ENCODE results near the gene FIGNL1. TPM values are rescaled to one million over a fixed set of nuclear protein-coding genes. Genes with fewer than 3 reads are reported as not detected.

FIGNL1 gene
- total and polyA plus RNA-seq, 2 of the 4 experiments (the other 2 are of a cell fraction) = 8.2 to 27.1 TPM

DNA sequence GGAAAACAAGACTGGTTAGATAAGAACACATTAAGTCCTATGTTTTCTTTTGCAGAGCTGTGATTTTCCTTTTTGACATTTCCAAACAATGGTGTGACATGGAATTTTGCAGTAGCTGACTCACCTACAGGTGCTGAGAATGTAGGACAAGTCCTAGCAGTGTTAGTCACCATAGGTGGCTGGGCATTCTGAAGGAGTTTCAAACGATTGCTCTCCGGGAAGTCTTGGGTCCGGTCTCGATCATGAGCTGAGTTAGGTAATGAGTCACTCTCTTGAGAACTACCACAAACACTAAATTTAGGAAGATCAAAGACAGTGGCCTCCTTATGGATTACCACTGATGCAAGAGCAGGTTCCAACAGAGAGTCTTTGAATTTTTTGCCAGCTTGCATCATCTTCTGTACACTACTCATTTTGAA lies 3.6 kb downstream of the FIGNL1 start:
- H3K18ac ChIP-seq (ENCODE audit: low read depth, low read length) = no peak overlapping the region
- H3K27ac ChIP-seq (ENCODE audit: insufficient read depth, low read length) = no peak overlapping the region
- no peak overlapping the region for H2AFZ ChIP-seq (replicated peaks; ENCODE audit: low read length, poor library complexity)
- H4K20me1 ChIP-seq (ENCODE audit: insufficient read depth, low read length) = no peaks in the 10 kb centered on the region
- BruUV-seq (replicated peaks) = no TSS peak
- H2BK5ac ChIP-seq (ENCODE audit: low read depth, low read length, poor library complexity, severe bottlenecking) = no peak overlapping the region
- no peak overlapping the region for H2AK9ac ChIP-seq (replicated peaks; ENCODE audit: low read depth, low read length, poor library complexity)
- H3K4ac ChIP-seq (ENCODE audit: low read depth, low read length) = no peak overlapping the region
- TF ChIP-seq, protein P1, sequence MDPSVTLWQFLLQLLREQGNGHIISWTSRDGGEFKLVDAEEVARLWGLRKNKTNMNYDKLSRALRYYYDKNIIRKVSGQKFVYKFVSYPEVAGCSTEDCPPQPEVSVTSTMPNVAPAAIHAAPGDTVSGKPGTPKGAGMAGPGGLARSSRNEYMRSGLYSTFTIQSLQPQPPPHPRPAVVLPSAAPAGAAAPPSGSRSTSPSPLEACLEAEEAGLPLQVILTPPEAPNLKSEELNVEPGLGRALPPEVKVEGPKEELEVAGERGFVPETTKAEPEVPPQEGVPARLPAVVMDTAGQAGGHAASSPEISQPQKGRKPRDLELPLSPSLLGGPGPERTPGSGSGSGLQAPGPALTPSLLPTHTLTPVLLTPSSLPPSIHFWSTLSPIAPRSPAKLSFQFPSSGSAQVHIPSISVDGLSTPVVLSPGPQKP (IDR thresholded peaks at IDR 0.05; ENCODE audit: borderline replicate concordance, low read depth, low read length) = no peak
- TF ChIP-seq FOS (IDR thresholded peaks at IDR 0.05; ENCODE audit: low read depth, low read length) = 0 out of 2 replicates have a peak, but pooled peaks have one; percentile 30
- TF ChIP-seq CEBPB (IDR thresholded peaks at IDR 0.05; ENCODE audit: low read depth, low read length) = peak; percentile 77
- ATAC-seq (ENCODE audit: low read depth) = no peak
- no peak overlapping the region for H3K4me3 ChIP-seq (ENCODE audit: insufficient read depth, low read depth, low read length)
- H2AK5ac ChIP-seq (ENCODE audit: low read depth, low read length) = no peak overlapping the region
- dilution Hi-C loops (cut with HindIII; ENCODE audit: low sequenced_read_pairs, unreplicated experiment) (no loop called here), intact Hi-C loops (cut with micrococcal nuclease) (no loop called here), in situ Hi-C loops (cut with MboI; ENCODE audit: low sequenced_read_pairs) (no loop called here)
- no peaks in the 10 kb centered on the region for H3K9me3 ChIP-seq (ENCODE audit: control insufficient read depth, insufficient read depth, low read length)
- H4K91ac ChIP-seq (ENCODE audit: insufficient read depth, low read depth, low read length) = no peak overlapping the region
- no peak overlapping the region for H3K9ac ChIP-seq (ENCODE audit: low read depth, low read length)
- H3K14ac ChIP-seq (replicated peaks; ENCODE audit: low read depth, low read length) = no peak overlapping the region
- peak; percentile 76 for DNase-seq
- H3K23ac ChIP-seq (ENCODE audit: low read depth, low read length) = no peak overlapping the region
- peaks cover 7% of the 10 kb centered on the region for H3K36me3 ChIP-seq (ENCODE audit: control insufficient read depth, insufficient read depth, low read length)
- no peaks in the 10 kb centered on the region for H3K27me3 ChIP-seq (ENCODE audit: control insufficient read depth, insufficient read depth, low read length)
- no peaks in the 10 kb centered on the region for H3K4me1 ChIP-seq (ENCODE audit: control insufficient read depth, insufficient read depth, low read length)
- no peak overlapping the region for H2BK120ac ChIP-seq (ENCODE audit: low read depth, low read length)
- no peak overlapping the region for H4K5ac ChIP-seq (ENCODE audit: low read depth, low read length)
- no peak overlapping the region for H3K56ac ChIP-seq (ENCODE audit: extremely low read depth, insufficient read depth, low read length)
- POLR2A ChIA-PET (ENCODE audit: unreplicated experiment) = no interaction called here
- H2BK20ac ChIP-seq (ENCODE audit: low read depth, low read length) = no peak overlapping the region
- no peak overlapping the region for H2BK15ac ChIP-seq (ENCODE audit: low read depth, low read length)
- no CpG with 5 or more reads among the region's 4 CpGs for WGBS, 2 experiments (ENCODE audit: extremely low coverage in 2 of 2, insufficient read length in 1 of 2)
- no peak overlapping the region for H4K8ac ChIP-seq (ENCODE audit: low read depth in 2 of 2, low read length in 2 of 2)
- no peaks in the 10 kb centered on the region for H3K9me1 ChIP-seq (ENCODE audit: insufficient read depth, low read length)
- no peak overlapping the region for H3K4me2 ChIP-seq (ENCODE audit: low read depth, low read length)
- CTCF ChIA-PET = no interaction called here
- peaks cover 12 to 15% of the 10 kb centered on the region in 2 experiments for H3K79me1 ChIP-seq (ENCODE audit: low read depth in 1 of 2, low read length in 2 of 2)
